H9 (cell line): ENCODE measurements around the gene MCF2L2. TPM values are rescaled to one million over a fixed set of nuclear protein-coding genes. Genes with fewer than 3 reads are reported as not detected.

Experiments used
- DNase-seq: peaks from one replicate; pipeline ENCODE4 v3.0.0-alpha.2; 2017
- H2AFZ ChIP-seq: one replicate; pipeline ENCODE4 v1.6.1; 2013; ENCODE audit warnings: mild to moderate bottlenecking, low read length, control low read depth, moderate library complexity
- H2AK5ac ChIP-seq: 2 replicates; pipeline ENCODE4 v1.6.1; 2013; ENCODE audit warnings: low read length, control low read depth, mixed read lengths; ENCODE audit not compliant: insufficient read length
- H2BK120ac ChIP-seq: one replicate; pipeline ENCODE4 v1.6.1; 2013; ENCODE audit warnings: low read depth, mild to moderate bottlenecking, low read length, control low read depth, inconsistent platforms; ENCODE audit not compliant: poor library complexity, severe bottlenecking
- H2BK12ac ChIP-seq: 2 replicates; pipeline ENCODE4 v1.6.1; 2013; ENCODE audit warnings: low read length, control low read depth, mixed read lengths, low read depth; ENCODE audit not compliant: insufficient read length
- H2BK15ac ChIP-seq: 2 replicates; pipeline ENCODE4 v1.6.1; 2013; ENCODE audit warnings: low read depth, low read length, control low read depth
- H2BK20ac ChIP-seq: one replicate; pipeline ENCODE4 v1.6.1; 2013; ENCODE audit warnings: low read depth, mild to moderate bottlenecking, low read length, control low read depth, inconsistent platforms; ENCODE audit not compliant: poor library complexity, severe bottlenecking
- H2BK5ac ChIP-seq: 2 replicates; pipeline ENCODE4 v1.6.1; 2013; ENCODE audit warnings: low read length, control low read depth, mixed read lengths; ENCODE audit not compliant: insufficient read length
- H3K14ac ChIP-seq: 2 replicates; pipeline ENCODE4 v1.6.1; 2013; ENCODE audit warnings: low read length, control low read depth; ENCODE audit not compliant: insufficient read depth
- H3K18ac ChIP-seq: 2 replicates; pipeline ENCODE4 v1.6.1; 2013; ENCODE audit warnings: low read depth, mild to moderate bottlenecking, mixed read lengths, low read length, control low read depth; ENCODE audit not compliant: insufficient read length
- H3K23ac ChIP-seq: 2 replicates; pipeline ENCODE4 v1.6.1; 2013; ENCODE audit warnings: low read length, control low read depth, mixed read lengths, low read depth; ENCODE audit not compliant: insufficient read length
- H3K23me2 ChIP-seq: 2 replicates; pipeline ENCODE4 v1.6.1; 2013; ENCODE audit warnings: low read depth, mild to moderate bottlenecking, mixed read lengths, low read length, control low read depth; ENCODE audit not compliant: insufficient read length, poor library complexity, severe bottlenecking
- H3K27ac ChIP-seq: 2 replicates; pipeline ENCODE4 v1.5.1; 2013; ENCODE audit warnings: low read length, control low read depth, mixed read lengths, low read depth; ENCODE audit not compliant: insufficient read length
- H3K27me3 ChIP-seq: 2 replicates; pipeline ENCODE4 v1.6.1; 2013; ENCODE audit warnings: low read length, control low read depth, inconsistent platforms; ENCODE audit not compliant: insufficient read depth
- H3K4ac ChIP-seq: 2 replicates; pipeline ENCODE4 v1.6.1; 2013; ENCODE audit warnings: low read depth, mild to moderate bottlenecking, control low read depth, inconsistent platforms, low read length, moderate library complexity
- H3K4me1 ChIP-seq: 2 replicates; pipeline ENCODE4 v1.6.1; 2013; ENCODE audit warnings: low read length, control low read depth, inconsistent platforms; ENCODE audit not compliant: insufficient read depth
- H3K4me2 ChIP-seq: 2 replicates; pipeline ENCODE4 v1.6.1; 2013; ENCODE audit warnings: low read length, control low read depth, mixed read lengths; ENCODE audit not compliant: insufficient read length, insufficient read depth
- H3K56ac ChIP-seq: 2 replicates; pipeline ENCODE4 v1.6.1; 2013; ENCODE audit warnings: low read depth, mild to moderate bottlenecking, mixed read lengths, low read length, control low read depth; ENCODE audit not compliant: insufficient read length
- H3K79me1 ChIP-seq: 2 replicates; pipeline ENCODE4 v1.6.1; 2013; ENCODE audit warnings: low read depth, mild to moderate bottlenecking, moderate library complexity, low read length, control low read depth, inconsistent platforms; ENCODE audit not compliant: insufficient read depth, poor library complexity, severe bottlenecking
- H3K79me2 ChIP-seq: 2 replicates; pipeline ENCODE4 v1.6.1; 2013; ENCODE audit warnings: low read length, control low read depth, inconsistent platforms; ENCODE audit not compliant: insufficient read depth
- H3K9ac ChIP-seq: 2 replicates; pipeline ENCODE4 v1.6.1; 2013; ENCODE audit warnings: low read length, control low read depth, mixed read lengths; ENCODE audit not compliant: insufficient read length; ENCODE audit errors: extremely low read depth
- H3K9me3 ChIP-seq: one replicate; pipeline ENCODE4 v1.6.1; 2013; ENCODE audit warnings: low read depth, low read length, inconsistent platforms; ENCODE audit not compliant: control insufficient read depth
- H3T11ph ChIP-seq: one replicate; pipeline ENCODE4 v1.6.1; 2013; ENCODE audit warnings: mild to moderate bottlenecking, low read length, control low read depth, inconsistent platforms
- H4K20me1 ChIP-seq: one replicate; pipeline ENCODE4 v1.6.1; 2013; ENCODE audit not compliant: control insufficient read depth, insufficient read length, insufficient read depth
- H4K5ac ChIP-seq: 2 replicates; pipeline ENCODE4 v1.6.1; 2013; ENCODE audit warnings: low read depth, mild to moderate bottlenecking, mixed read lengths, low read length, control low read depth; ENCODE audit not compliant: insufficient read length
- H4K8ac ChIP-seq: replicated peaks from 2 replicates; pipeline ENCODE4 v1.6.1; 2013; ENCODE audit warnings: low read length, control low read depth, mixed read lengths, low read depth; ENCODE audit not compliant: insufficient read length
- H4K91ac ChIP-seq: 2 replicates; pipeline ENCODE4 v1.6.1; 2013; ENCODE audit warnings: low read depth, mild to moderate bottlenecking, moderate library complexity, mixed read lengths, low read length, control low read depth; ENCODE audit not compliant: insufficient read length
- H3K27ac Mint-ChIP-seq, 3 experiments: 2 replicates in 2 of 3; 3 replicates in 1 of 3; pipeline ENCODE4 v1.8.0; 2020 to 2021; ENCODE audit warnings: mixed read lengths in 3 of 3, mild to moderate bottlenecking in 1 of 3, moderate library complexity in 1 of 3
- H3K27me3 Mint-ChIP-seq: 2 replicates; pipeline ENCODE4 v1.8.0; 2021; ENCODE audit warnings: low read depth, mild to moderate bottlenecking, moderate library complexity, mixed read lengths
- H3K36me3 Mint-ChIP-seq, 3 experiments: 2 replicates in 2 of 3; 3 replicates in 1 of 3; pipeline ENCODE4 v1.8.0; 2020 to 2021; ENCODE audit warnings: low read depth in 3 of 3, mixed read lengths in 3 of 3; ENCODE audit not compliant: insufficient read depth in 1 of 3
- H3K4me1 Mint-ChIP-seq, 2 experiments: 2 replicates each; pipeline ENCODE4 v1.8.0; 2020; ENCODE audit warnings: mixed read lengths in 2 of 2
- H3K4me3 Mint-ChIP-seq, 2 experiments: 2 replicates in 1 of 2; 3 replicates in 1 of 2; pipeline ENCODE4 v1.8.0; 2020 to 2021; ENCODE audit warnings: mild to moderate bottlenecking in 2 of 2, mixed read lengths in 2 of 2, moderate library complexity in 1 of 2
- H3K9me3 Mint-ChIP-seq, 2 experiments: 2 replicates in 1 of 2; 3 replicates in 1 of 2; pipeline ENCODE4 v1.8.0; 2020; ENCODE audit warnings: mild to moderate bottlenecking in 2 of 2, mixed read lengths in 2 of 2, moderate library complexity in 1 of 2
- WGBS: extraction: QIAGEN DNeasy Blood & Tissue Kit; methylation state at CpG from one replicate; pipeline ENCODE4 v1.1.7; 2013; ENCODE audit warnings: missing lambda C conversion rate, low lambda C conversion rate, mixed read lengths; ENCODE audit not compliant: insufficient read length; ENCODE audit errors: extremely low coverage; 5-methylcytosine and 5-hydroxymethylcytosine counted together
- total RNA-seq: library from RNA; stranded (reverse); gene quantifications from 2 replicates; pipeline ENCODE4 v1.2.1, GENCODE V29; 2021
- TF ChIP-seq, protein P1 (sequence below): fragments of 200-600 bp; sonication (generic); conservative IDR thresholded peaks from 3 replicates; pipeline ENCODE4 v1.8.0; 2021; ENCODE audit warnings: antibody characterized with exemption, mild to moderate bottlenecking

MCF2L2 gene
- total RNA-seq, 1 experiment from 2014 or later: 6.4 TPM

DNA sequence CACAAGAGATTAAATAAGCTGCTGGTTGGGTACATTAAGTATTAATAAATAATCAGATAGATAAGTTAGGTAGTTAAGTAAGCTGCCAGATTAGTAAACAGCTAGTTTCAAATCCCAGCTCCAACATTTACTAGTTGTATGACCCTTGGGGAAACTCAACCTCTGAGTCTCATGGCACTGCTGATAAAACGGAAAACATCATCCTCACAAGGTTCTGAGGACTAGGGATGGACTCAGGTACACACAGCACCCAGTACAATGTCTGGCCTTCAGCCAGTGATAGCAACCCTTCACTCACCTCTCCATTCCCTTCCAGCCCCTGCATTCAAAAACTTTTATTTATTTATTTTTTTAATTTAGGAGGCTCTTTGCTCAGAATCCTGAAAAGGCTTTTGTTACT, 143.1 kb downstream of the MCF2L2 start:
- Histone ChIP-seq H3K4me2 (no peak overlapping the region), H4K91ac (no peak overlapping the region), H3K9ac (no peak overlapping the region), H3K27ac (no peak overlapping the region), H3K14ac (no peak overlapping the region), H2AFZ (no peak overlapping the region), H3K9me3 (no peaks in the 10 kb centered on the region), H2BK5ac (no peak overlapping the region), H3K27me3 (no peaks in the 10 kb centered on the region), H2BK120ac (no peak overlapping the region), H3K4me1 (no peaks in the 10 kb centered on the region; the same call in 1 of the 2 replicates), H3T11ph (no peak overlapping the region), H3K4ac (no peak overlapping the region), H4K20me1 (no peaks in the 10 kb centered on the region), H4K8ac (no peak overlapping the region), H3K56ac (no peak overlapping the region), H3K79me1 (no peaks in the 10 kb centered on the region), H4K5ac (no peak overlapping the region), H2BK12ac (no peak overlapping the region), H3K23me2 (no peaks in the 10 kb centered on the region), H2BK20ac (no peak overlapping the region), H3K23ac (no peak overlapping the region), H2BK15ac (no peak overlapping the region), H3K79me2 (no peaks in the 10 kb centered on the region), H2AK5ac (no peak overlapping the region), H3K18ac (no peak overlapping the region)
- no CpG with 5 or more reads among the region's 1 CpG for WGBS
- Mint-ChIP-seq H3K36me3 (no peaks in the 10 kb centered on the region; a peak in 2 of 7 replicates), H3K9me3 (no peaks in the 10 kb centered on the region), H3K27me3 (no peaks in the 10 kb centered on the region), H3K4me1 (peaks cover 7 to 8% of the 10 kb centered on the region in 2 experiments), H3K4me3 (no peak overlapping the region), H3K27ac (no peak overlapping the region)
- no peak for DNase-seq
- TF ChIP-seq, protein P1, sequence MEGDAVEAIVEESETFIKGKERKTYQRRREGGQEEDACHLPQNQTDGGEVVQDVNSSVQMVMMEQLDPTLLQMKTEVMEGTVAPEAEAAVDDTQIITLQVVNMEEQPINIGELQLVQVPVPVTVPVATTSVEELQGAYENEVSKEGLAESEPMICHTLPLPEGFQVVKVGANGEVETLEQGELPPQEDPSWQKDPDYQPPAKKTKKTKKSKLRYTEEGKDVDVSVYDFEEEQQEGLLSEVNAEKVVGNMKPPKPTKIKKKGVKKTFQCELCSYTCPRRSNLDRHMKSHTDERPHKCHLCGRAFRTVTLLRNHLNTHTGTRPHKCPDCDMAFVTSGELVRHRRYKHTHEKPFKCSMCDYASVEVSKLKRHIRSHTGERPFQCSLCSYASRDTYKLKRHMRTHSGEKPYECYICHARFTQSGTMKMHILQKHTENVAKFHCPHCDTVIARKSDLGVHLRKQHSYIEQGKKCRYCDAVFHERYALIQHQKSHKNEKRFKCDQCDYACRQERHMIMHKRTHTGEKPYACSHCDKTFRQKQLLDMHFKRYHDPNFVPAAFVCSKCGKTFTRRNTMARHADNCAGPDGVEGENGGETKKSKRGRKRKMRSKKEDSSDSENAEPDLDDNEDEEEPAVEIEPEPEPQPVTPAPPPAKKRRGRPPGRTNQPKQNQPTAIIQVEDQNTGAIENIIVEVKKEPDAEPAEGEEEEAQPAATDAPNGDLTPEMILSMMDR: no peak
